T-helper 1 cell treated with Interleukin-12 subunit alpha and Interleukin-12 subunit beta and Interleukin-4 antibody, amounts not matched to agents 30 μg/mL and 1 μg/mL, for 36 hours (primary cell): ENCODE measurements around the gene LLGL2.
"Not testable (repeated sequence)": the region's sequence is repeated elsewhere in the genome, so short reads cannot be mapped to it uniquely, and the experiment has no call there.

ENCODE experiments used
- H3K27ac Mint-ChIP-seq: one replicate; pipeline ENCODE4 v1.8.0; 2021; ENCODE audit warnings: mild to moderate bottlenecking, mixed read lengths
- H3K27me3 Mint-ChIP-seq: one replicate; pipeline ENCODE4 v1.8.0; 2021; ENCODE audit warnings: low read depth, mixed read lengths
- H3K36me3 Mint-ChIP-seq: one replicate; pipeline ENCODE4 v1.8.0; 2021; ENCODE audit warnings: low read depth, mixed read lengths
- H3K4me1 Mint-ChIP-seq: one replicate; pipeline ENCODE4 v1.8.0; 2021; ENCODE audit warnings: low read depth, mixed read lengths
- H3K4me3 Mint-ChIP-seq: one replicate; pipeline ENCODE4 v1.8.0; 2021; ENCODE audit warnings: mild to moderate bottlenecking, moderate library complexity, mixed read lengths
- H3K9me3 Mint-ChIP-seq: one replicate; pipeline ENCODE4 v1.8.0; 2021; ENCODE audit warnings: mixed read lengths

LLGL2 gene

GRCh38 chr17:75518201-75518600 lies 7.3 kb upstream of the LLGL2 start:
- Mint-ChIP-seq H3K27me3 (peaks cover 8% of the 10 kb centered on the region), H3K4me3 (peak overlapping the region; percentile 80), H3K36me3 (peaks cover 23% of the 10 kb centered on the region), H3K9me3 (no peaks in the 10 kb centered on the region), H3K27ac (peak overlapping the region; percentile 89), H3K4me1 (peaks cover 22% of the 10 kb centered on the region)

GRCh38 chr17:75518983-75519537 lies 6.4 kb upstream of the LLGL2 start:
- no peak overlapping the region for H3K4me3 Mint-ChIP-seq

GRCh38 chr17:75520413-75520812 lies 5.1 kb upstream of the LLGL2 start:
- peaks cover 26% of the 10 kb centered on the region for H3K4me1 Mint-ChIP-seq
- H3K27ac Mint-ChIP-seq, H3K27me3 Mint-ChIP-seq, H3K4me3 Mint-ChIP-seq, H3K9me3 Mint-ChIP-seq: not testable (repeated sequence)
- H3K36me3 Mint-ChIP-seq, result peaks cover 24% of the 10 kb centered on the region

More at GRCh38 chr17:75518983-75519537, 6.4 kb upstream of the LLGL2 start:
- Mint-ChIP-seq H3K9me3 (no peaks in the 10 kb centered on the region), H3K27me3 (peaks cover 2% of the 10 kb centered on the region), H3K36me3 (peaks cover 24% of the 10 kb centered on the region), H3K4me1 (peaks cover 22% of the 10 kb centered on the region), H3K27ac (no peak overlapping the region)

GRCh38 chr17:75521290-75521689 lies 4.2 kb upstream of the LLGL2 start:
- Mint-ChIP-seq H3K27ac (no peak overlapping the region), H3K27me3 (peaks cover 1% of the 10 kb centered on the region), H3K4me1 (peaks cover 27% of the 10 kb centered on the region), H3K9me3 (no peaks in the 10 kb centered on the region), H3K36me3 (peaks cover 24% of the 10 kb centered on the region), H3K4me3 (no peak overlapping the region)

GRCh38 chr17:75521951-75522727 lies 3.4 kb upstream of the LLGL2 start:
- Mint-ChIP-seq H3K27ac (no peak overlapping the region), H3K36me3 (peaks cover 24% of the 10 kb centered on the region), H3K4me1 (peaks cover 29% of the 10 kb centered on the region), H3K9me3 (no peaks in the 10 kb centered on the region), H3K27me3 (peaks cover 7% of the 10 kb centered on the region), H3K4me3 (no peak overlapping the region)

- H3K27me3 Mint-ChIP-seq, result peaks cover 8% of the 10 kb centered on the region
- H3K4me3 Mint-ChIP-seq, result no peak overlapping the region
- H3K9me3 Mint-ChIP-seq, result no peaks in the 10 kb centered on the region
- peaks cover 15% of the 10 kb centered on the region for H3K4me1 Mint-ChIP-seq
- no peak overlapping the region for H3K27ac Mint-ChIP-seq
- H3K36me3 Mint-ChIP-seq, result peaks cover 12% of the 10 kb centered on the region
Observed at GRCh38 chr17:75523647-75524046, 1.9 kb upstream of the LLGL2 start.

GRCh38 chr17:75524269-75524969 lies 1.1 kb upstream of the LLGL2 start:
- peaks cover 12% of the 10 kb centered on the region for H3K4me1 Mint-ChIP-seq

GRCh38 chr17:75525806-75526554 lies 483 bp downstream of the LLGL2 start:
- Mint-ChIP-seq H3K27ac (no peak overlapping the region), H3K36me3 (peaks cover 7% of the 10 kb centered on the region), H3K27me3 (peaks cover 8% of the 10 kb centered on the region), H3K4me3 (peak overlapping the region; percentile 67), H3K9me3 (no peaks in the 10 kb centered on the region), H3K4me1 (peaks cover 8% of the 10 kb centered on the region)

More at GRCh38 chr17:75524269-75524969, 1.1 kb upstream of the LLGL2 start:
- Mint-ChIP-seq H3K27ac (no peak overlapping the region), H3K36me3 (peaks cover 12% of the 10 kb centered on the region), H3K9me3 (no peaks in the 10 kb centered on the region), H3K27me3 (peaks cover 8% of the 10 kb centered on the region), H3K4me3 (peak overlapping the region; percentile 46)

- H3K27ac Mint-ChIP-seq, result no peak overlapping the region
- peak overlapping the region; percentile 67 for H3K4me3 Mint-ChIP-seq
- H3K4me1 Mint-ChIP-seq, result peaks cover 8% of the 10 kb centered on the region
- no peaks in the 10 kb centered on the region for H3K9me3 Mint-ChIP-seq
- H3K27me3 Mint-ChIP-seq, result peaks cover 8% of the 10 kb centered on the region
- H3K36me3 Mint-ChIP-seq, result peaks cover 7% of the 10 kb centered on the region
Observed at GRCh38 chr17:75526555-75527270, 1.2 kb downstream of the LLGL2 start.

GRCh38 chr17:75530837-75531720 lies 5.6 kb downstream of the LLGL2 start:
- no peaks in the 10 kb centered on the region for H3K9me3 Mint-ChIP-seq
- peaks cover 1% of the 10 kb centered on the region for H3K36me3 Mint-ChIP-seq
- peaks cover 18% of the 10 kb centered on the region for H3K4me1 Mint-ChIP-seq
- no peak overlapping the region for H3K27ac Mint-ChIP-seq
- H3K4me3 Mint-ChIP-seq, result no peak overlapping the region
- H3K27me3 Mint-ChIP-seq, result peaks cover 8% of the 10 kb centered on the region

GRCh38 chr17:75531721-75532072 lies 6.2 kb downstream of the LLGL2 start:
- Mint-ChIP-seq H3K4me1 (peaks cover 14% of the 10 kb centered on the region), H3K36me3 (peaks cover 1% of the 10 kb centered on the region), H3K27ac (no peak overlapping the region), H3K9me3 (no peaks in the 10 kb centered on the region), H3K27me3 (peaks cover 5% of the 10 kb centered on the region), H3K4me3 (no peak overlapping the region)

- Mint-ChIP-seq H3K27me3 (no peaks in the 10 kb centered on the region), H3K36me3 (peaks cover 1% of the 10 kb centered on the region), H3K4me1 (peaks cover 13% of the 10 kb centered on the region), H3K27ac (peak overlapping the region; percentile 91), H3K9me3 (no peaks in the 10 kb centered on the region), H3K4me3 (peak overlapping the region; percentile 44)
Observed at GRCh38 chr17:75535119-75535537, 9.6 kb downstream of the LLGL2 start.

- H3K9me3 Mint-ChIP-seq, result no peaks in the 10 kb centered on the region
- H3K27ac Mint-ChIP-seq, result no peak overlapping the region
- H3K4me1 Mint-ChIP-seq, result peaks cover 13% of the 10 kb centered on the region
- no peak overlapping the region for H3K4me3 Mint-ChIP-seq
- H3K36me3 Mint-ChIP-seq, result peaks cover 1% of the 10 kb centered on the region
- H3K27me3 Mint-ChIP-seq, result no peaks in the 10 kb centered on the region
Observed at GRCh38 chr17:75535871-75536270, 10.4 kb downstream of the LLGL2 start.
